Spleen (tissue), 11 donors: ENCODE measurements around the gene CLMN. TPM values are rescaled to one million over a fixed set of nuclear protein-coding genes. Genes with fewer than 3 reads are reported as not detected.

Experiments used
- DNase-seq: peaks from one replicate; pipeline ENCODE4 v3.0.0-alpha.2; 2020
- H3K27ac ChIP-seq, 8 donors: fragments of 200-600 bp; sonication (generic) in 7 of 8; 1 replicate in 4 of 8; 2 replicates in 4 of 8; pipeline versions ENCODE4 v1.5.0 to v1.8.0; 2016 to 2021; ENCODE audit warnings: inconsistent platforms in 4 of 8, mild to moderate bottlenecking in 4 of 8, moderate library complexity in 1 of 8
- H3K27me3 ChIP-seq, 7 donors: fragments of 200-600 bp; sonication (generic) in 6 of 7; replicated peaks in 1 of 7; 1 replicate in 4 of 7; 2 replicates in 3 of 7; pipeline versions ENCODE4 v1.5.0 to v1.8.0; 2016 to 2021; ENCODE audit warnings: inconsistent platforms in 3 of 7, mild to moderate bottlenecking in 1 of 7
- H3K36me3 ChIP-seq, 6 donors: fragments of 200-600 bp; sonication (generic) in 5 of 6; 1 replicate in 4 of 6; 2 replicates in 2 of 6; pipeline versions ENCODE4 v1.5.0 to v1.8.0; 2016 to 2021; ENCODE audit warnings: inconsistent platforms in 2 of 6
- H3K4me1 ChIP-seq, 6 donors: fragments of 200-600 bp; sonication (generic) in 5 of 6; 1 replicate in 3 of 6; 2 replicates in 3 of 6; pipeline versions ENCODE4 v1.5.0 to v1.8.0; 2016 to 2021; ENCODE audit warnings: inconsistent platforms in 3 of 6
- H3K4me3 ChIP-seq, 8 donors: fragments of 200-600 bp; sonication (generic) in 7 of 8; 1 replicate in 4 of 8; 2 replicates in 4 of 8; pipeline versions ENCODE4 v1.5.0 to v1.8.0; 2016 to 2021; ENCODE audit warnings: inconsistent platforms in 4 of 8, mild to moderate bottlenecking in 4 of 8, moderate library complexity in 2 of 8
- H3K9me3 ChIP-seq, 8 donors: fragments of 200-600 bp; sonication (generic) in 7 of 8; 1 replicate in 4 of 8; 2 replicates in 4 of 8; pipeline versions ENCODE4 v1.5.0 to v1.8.0; 2016 to 2021; ENCODE audit warnings: inconsistent platforms in 4 of 8
- POLR2A ChIP-seq, 3 donors: fragments of 450-650 bp; IDR thresholded peaks; one replicate each; pipeline ENCODE4 v1.5.1; 2017; ENCODE audit warnings: antibody characterized with exemption in 3 of 3, mild to moderate bottlenecking in 1 of 3
- POLR2AphosphoS5 ChIP-seq, 3 donors: sonication (generic); formaldehyde crosslinking; IDR thresholded peaks; one replicate each; pipeline ENCODE4 v1.5.1; 2017; ENCODE audit warnings: antibody characterized with exemption in 3 of 3
- WGBS, 5 donors: extraction: QIAGEN DNeasy Blood & Tissue Kit in 3 of 5; methylation state at CpG; one replicate each; pipeline versions ENCODE4 v1.1.5 to v1.1.7; 2013 to 2018; 5-methylcytosine and 5-hydroxymethylcytosine counted together
- intact Hi-C: fragments of 100-400 bp; cut with DNase I; formaldehyde crosslinking; loops from one replicate; pipeline ENCODE4 v1.15.0; 2023; ENCODE audit warnings: low total_unique reads
- polyA plus RNA-seq, 3 donors: library from polyadenylated mRNA; stranded (reverse); fragments of 200-250 nt; gene quantifications; one replicate each; pipeline ENCODE4 v1.2.1, GENCODE V29; 2013
- total RNA-seq, 7 donors: library from RNA; depleted of rRNA in 3 of 7; stranded (reverse); fragments of >200 nt in 3 of 7; fragmentation: NEBNext Ultra II Directional in 4 of 7; extraction: Animal tissue kit (Norgen Biotek cat#: 25700) in 4 of 7; gene quantifications; one replicate each; pipeline versions ENCODE4 v1.1.0 to v1.2.1, GENCODE V29; 2016 to 2021
- TF ChIP-seq, protein P1 (sequence below), 11 experiments: fragments of 200-600 bp in 7 of 11; fragments of 450-650 bp in 4 of 11; sonication (generic) in 4 of 11; IDR thresholded peaks in 8 of 11; conservative IDR thresholded peaks in 3 of 11; 1 replicate in 7 of 11; 2 replicates in 4 of 11; pipeline versions ENCODE4 v1.4.0 to v1.8.0; 2016 to 2021; ENCODE audit warnings: antibody characterized with exemption in 11 of 11, inconsistent platforms in 4 of 11, mild to moderate bottlenecking in 1 of 11
- donor health status: healthy with polysubstance abuse.
- donor health status: DM: no; HTN: no; CAD: no; lungs with moderate emphysema.
- donor health status: DM: no; HTN: no; CAD: no.
- donor health status: Bipolar disorder and iron deficiency.
- donor health status: healthy.
- donor health status: DM: no; HTN: no; CAD: no.
- donor health status: DM: yes; HTN: yes; CAD: no.

CLMN gene
- total and polyA plus RNA-seq, 10 donors = 2.7 to 21.4 (median 14.8) TPM

DNA sequence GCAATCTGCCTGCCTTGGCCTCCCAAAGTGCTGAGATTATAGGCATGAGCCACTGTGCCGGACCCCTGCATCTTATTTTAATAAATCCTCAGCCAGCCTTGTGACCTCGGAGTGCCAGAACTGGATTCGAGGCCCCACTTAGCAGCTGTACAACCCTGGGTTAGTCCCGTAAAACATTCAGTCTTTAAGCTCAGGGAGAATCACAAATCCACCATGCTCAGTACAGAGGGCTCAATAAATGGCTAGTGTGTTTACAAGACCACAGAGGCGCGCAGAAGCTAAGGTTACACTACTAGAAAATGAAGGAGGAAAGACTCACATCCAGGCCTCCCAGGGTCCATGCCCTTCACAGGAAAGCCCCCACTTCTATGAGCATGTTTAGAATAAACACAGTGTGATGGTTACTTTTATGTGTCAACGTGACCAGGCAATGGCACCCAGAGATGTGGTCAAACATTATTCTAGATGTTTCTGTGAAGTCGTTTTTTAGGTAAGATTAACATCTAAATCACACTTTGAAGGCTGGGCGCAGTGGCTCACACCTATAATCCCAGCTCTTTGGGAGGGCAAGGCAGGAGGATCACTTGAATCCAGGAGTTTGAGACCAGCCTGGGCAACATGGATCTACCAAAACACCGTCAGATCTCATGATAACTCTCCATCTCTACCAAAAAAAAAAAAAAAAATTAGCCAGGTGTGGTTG, 55.3 kb downstream of the CLMN start:
- Histone ChIP-seq H3K27ac (no peak overlapping the region), H3K4me3 (no peak overlapping the region), H3K9me3 (no peaks in the 10 kb centered on the region), H3K27me3 (no peaks in the 10 kb centered on the region), H3K36me3 (no peaks in the 10 kb centered on the region), H3K4me1 (peaks cover 0 to 34% (median 18%) of the 10 kb centered on the region in 6 donors)
- WGBS, 5 donors = 79 to 91% (median 88%) methylated on average over 10 of the region's 10 CpGs
- no peak for DNase-seq
- TF ChIP-seq, protein P1, sequence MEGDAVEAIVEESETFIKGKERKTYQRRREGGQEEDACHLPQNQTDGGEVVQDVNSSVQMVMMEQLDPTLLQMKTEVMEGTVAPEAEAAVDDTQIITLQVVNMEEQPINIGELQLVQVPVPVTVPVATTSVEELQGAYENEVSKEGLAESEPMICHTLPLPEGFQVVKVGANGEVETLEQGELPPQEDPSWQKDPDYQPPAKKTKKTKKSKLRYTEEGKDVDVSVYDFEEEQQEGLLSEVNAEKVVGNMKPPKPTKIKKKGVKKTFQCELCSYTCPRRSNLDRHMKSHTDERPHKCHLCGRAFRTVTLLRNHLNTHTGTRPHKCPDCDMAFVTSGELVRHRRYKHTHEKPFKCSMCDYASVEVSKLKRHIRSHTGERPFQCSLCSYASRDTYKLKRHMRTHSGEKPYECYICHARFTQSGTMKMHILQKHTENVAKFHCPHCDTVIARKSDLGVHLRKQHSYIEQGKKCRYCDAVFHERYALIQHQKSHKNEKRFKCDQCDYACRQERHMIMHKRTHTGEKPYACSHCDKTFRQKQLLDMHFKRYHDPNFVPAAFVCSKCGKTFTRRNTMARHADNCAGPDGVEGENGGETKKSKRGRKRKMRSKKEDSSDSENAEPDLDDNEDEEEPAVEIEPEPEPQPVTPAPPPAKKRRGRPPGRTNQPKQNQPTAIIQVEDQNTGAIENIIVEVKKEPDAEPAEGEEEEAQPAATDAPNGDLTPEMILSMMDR (IDR thresholded peaks at IDR 0.05 in 8 of 11, conservative IDR thresholded peaks at IDR 0.05 in 3 of 11) = no peak
- intact Hi-C loops = no loop called here

DNA sequence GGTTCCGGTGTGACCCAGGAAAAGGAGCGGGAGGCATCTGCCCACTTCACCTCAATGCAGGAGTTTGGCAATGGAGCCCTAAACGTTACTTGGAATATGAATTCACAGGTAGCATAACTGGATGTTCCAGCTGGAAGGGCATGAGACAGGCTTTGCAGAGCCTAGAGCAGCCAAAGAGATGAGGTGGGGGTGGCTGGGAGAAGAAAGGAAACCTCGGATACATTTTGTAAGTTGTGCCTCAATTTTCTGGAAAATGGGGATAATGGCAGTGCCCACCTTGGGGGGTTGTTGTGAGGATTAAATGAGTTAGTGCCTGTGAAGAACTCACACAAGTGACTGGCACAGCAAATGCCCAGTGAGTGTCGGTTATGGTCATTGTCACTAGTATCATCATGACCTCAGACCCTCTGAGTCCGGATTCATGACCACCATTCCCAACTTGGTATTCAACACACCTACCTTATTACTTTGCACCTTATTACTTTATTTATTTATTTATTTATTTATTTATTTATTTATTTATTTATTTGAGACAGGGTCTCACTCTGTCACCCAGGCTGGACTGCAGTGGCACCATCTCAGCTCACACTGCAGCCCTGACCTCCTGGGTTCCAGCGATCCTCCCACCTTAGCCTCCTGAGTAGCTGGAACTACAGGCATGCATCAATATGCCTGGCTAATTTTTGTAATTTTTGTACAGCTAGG, 56.0 kb downstream of the CLMN start:
- WGBS, 5 donors = 93 to 97% (median 94%) methylated on average over 7 of the region's 7 CpGs
- H3K4me3 ChIP-seq = no peak overlapping the region
- H3K4me1 ChIP-seq = peaks cover 3 to 39% (median 23%) of the 10 kb centered on the region in 6 donors
- H3K27ac ChIP-seq = no peak overlapping the region
- TF ChIP-seq POLR2AphosphoS5 (IDR thresholded peaks at IDR 0.05) = no peak
- TF ChIP-seq, protein P1 (IDR thresholded peaks at IDR 0.05 in 8 of 11, conservative IDR thresholded peaks at IDR 0.05 in 3 of 11) = no peak
- no peak for TF ChIP-seq POLR2A (IDR thresholded peaks at IDR 0.05)
- no peak for DNase-seq
- H3K27me3 ChIP-seq = no peaks in the 10 kb centered on the region
- intact Hi-C loops = no loop called here
- H3K9me3 ChIP-seq = no peaks in the 10 kb centered on the region
- no peaks in the 10 kb centered on the region for H3K36me3 ChIP-seq

DNA sequence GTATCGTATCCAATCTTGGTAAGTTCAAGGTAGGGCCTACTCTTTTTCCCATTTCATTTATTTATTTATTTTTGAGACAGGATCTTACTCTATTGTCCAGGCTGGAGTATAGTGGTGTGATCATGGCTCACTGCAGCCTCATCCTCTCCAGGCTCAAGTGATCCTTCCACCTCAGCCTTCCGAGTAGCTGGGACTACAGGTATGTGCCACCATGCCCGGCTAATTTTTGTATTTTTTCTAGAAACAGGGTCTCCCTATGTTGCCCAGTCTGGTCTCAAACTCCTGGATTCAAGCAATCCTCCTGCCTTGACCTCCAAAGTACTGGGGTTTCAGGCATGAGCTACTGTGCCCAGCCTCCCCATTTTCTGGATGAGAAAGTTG, 57.2 kb downstream of the CLMN start:
- no peak for TF ChIP-seq POLR2AphosphoS5 (IDR thresholded peaks at IDR 0.05)
- no peak for TF ChIP-seq POLR2A (IDR thresholded peaks at IDR 0.05)
- TF ChIP-seq, protein P1 (IDR thresholded peaks at IDR 0.05 in 8 of 11, conservative IDR thresholded peaks at IDR 0.05 in 3 of 11) = no peak
- H3K27me3 ChIP-seq = no peaks in the 10 kb centered on the region
- no peaks in the 10 kb centered on the region for H3K9me3 ChIP-seq
- no peak overlapping the region for H3K27ac ChIP-seq
- WGBS, 5 donors = 71 to 94% (median 79%) methylated on average over 3 of the region's 3 CpGs
- DNase-seq = no peak
- intact Hi-C loops = no loop called here
- H3K4me1 ChIP-seq = peaks cover 3 to 39% (median 23%) of the 10 kb centered on the region in 6 donors
- no peaks in the 10 kb centered on the region for H3K36me3 ChIP-seq
- H3K4me3 ChIP-seq = no peak overlapping the region
